HEK293T (cell line): Measurements from ENCODE around the gene NAA16.

Experiments
- ARNT ChIP-seq: fragments of 450-650 bp; IDR thresholded peaks from 2 replicates; pipeline ENCODE4 v1.6.1; 2017; ENCODE audit warnings: mild to moderate bottlenecking
- BHLHE40 ChIP-seq: fragments of 450-650 bp; IDR thresholded peaks from 2 replicates; pipeline ENCODE4 v1.6.1; 2016; ENCODE audit warnings: mild to moderate bottlenecking, moderate library complexity, borderline replicate concordance
- CTBP1 ChIP-seq: fragments of 450-650 bp; IDR thresholded peaks from 2 replicates; pipeline ENCODE4 v1.6.1; 2016; ENCODE audit warnings: borderline replicate concordance
- FOXA1 ChIP-seq: fragments of 450-650 bp; IDR thresholded peaks from 2 replicates; pipeline ENCODE4 v1.6.1; 2016; ENCODE audit warnings: mild to moderate bottlenecking
- FOXK2 ChIP-seq: fragments of 450-650 bp; IDR thresholded peaks from 2 replicates; pipeline ENCODE4 v1.6.1; 2016; ENCODE audit warnings: mild to moderate bottlenecking
- FOXM1 ChIP-seq: fragments of 450-650 bp; IDR thresholded peaks from 2 replicates; pipeline ENCODE4 v1.6.1; 2017; ENCODE audit warnings: mild to moderate bottlenecking, borderline replicate concordance
- HDGF ChIP-seq: fragments of 450-650 bp; IDR thresholded peaks from 2 replicates; pipeline ENCODE4 v1.6.1; 2017; ENCODE audit warnings: antibody characterized with exemption, borderline replicate concordance
- L3MBTL2 ChIP-seq: fragments of 450-650 bp; conservative IDR thresholded peaks from 2 replicates; pipeline ENCODE4 v1.6.1; 2016; ENCODE audit warnings: mild to moderate bottlenecking
- LEF1 ChIP-seq: fragments of 450-650 bp; IDR thresholded peaks from 2 replicates; pipeline ENCODE4 v1.6.1; 2017; ENCODE audit warnings: mild to moderate bottlenecking, borderline replicate concordance
- NFRKB ChIP-seq: fragments of 450-650 bp; IDR thresholded peaks from 2 replicates; pipeline ENCODE4 v1.6.1; 2016; ENCODE audit warnings: mild to moderate bottlenecking, moderate library complexity
- SUZ12 ChIP-seq: fragments of 450-650 bp; IDR thresholded peaks from 2 replicates; pipeline ENCODE4 v1.6.1; 2016; ENCODE audit warnings: mild to moderate bottlenecking
- ZNF384 ChIP-seq: fragments of 450-650 bp; IDR thresholded peaks from 2 replicates; pipeline ENCODE4 v1.6.1; 2016

DNA sequence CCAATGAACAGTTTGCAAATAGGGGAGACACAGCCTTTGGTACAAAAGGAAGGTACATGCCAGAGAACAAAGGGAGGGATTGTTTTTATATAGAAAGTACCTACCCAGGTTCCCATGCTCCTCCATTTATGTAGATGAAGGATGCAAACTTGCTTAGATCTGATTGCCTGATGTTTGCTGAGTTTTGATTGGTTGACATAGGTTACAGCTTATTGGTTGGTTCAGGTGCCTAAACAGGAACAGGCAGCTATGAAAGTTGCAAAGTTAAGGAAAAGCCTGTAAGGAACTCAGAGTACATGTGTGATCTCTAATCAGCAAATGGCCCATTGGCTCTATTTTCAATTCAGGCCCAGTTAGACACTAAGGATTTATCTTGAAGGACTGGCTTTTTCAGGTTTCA lies 6.5 kb upstream of the NAA16 start:
- TF ChIP-seq SUZ12 = no peak
- no peak for TF ChIP-seq BHLHE40
- TF ChIP-seq NFRKB = no peak
- no peak for TF ChIP-seq FOXM1
- no peak for TF ChIP-seq LEF1
- TF ChIP-seq FOXA1 = no peak
- no peak for TF ChIP-seq ARNT
- TF ChIP-seq L3MBTL2 = no peak
- TF ChIP-seq FOXK2 = no peak
- no peak for TF ChIP-seq CTBP1
- no peak for TF ChIP-seq ZNF384
- TF ChIP-seq HDGF = no peak
